ENCODE measurements around the gene AP3S1.

The AP3S1 gene

GRCh38 chr5:115963566-115963965 lies 121.8 kb downstream of the AP3S1 start:
- Histone ChIP-seq H4K5ac (ENCODE audit: low read length) (no peak overlapping the region), H4K8ac (ENCODE audit: low read depth, low read length) (no peak overlapping the region), H3K4me1 (ENCODE audit: control insufficient read depth, low read depth, low read length) (no peaks in the 10 kb centered on the region), H3K79me1 (ENCODE audit: low read length) (no peaks in the 10 kb centered on the region), H3K4me3 (ENCODE audit: low read length) (no peak overlapping the region), H2BK15ac (replicated peaks; ENCODE audit: low read depth) (no peak overlapping the region), H2BK5ac (ENCODE audit: low read length) (no peak overlapping the region), H2BK120ac (ENCODE audit: low read depth, low read length) (no peak overlapping the region), H3K27ac (ENCODE audit: low read depth, low read length) (no peak overlapping the region), H3K4ac (ENCODE audit: low read depth, low read length) (no peak overlapping the region), H3K36me3 (ENCODE audit: control insufficient read depth, insufficient read depth, low read length) (no peaks in the 10 kb centered on the region), H2AK5ac (ENCODE audit: low read length) (no peak overlapping the region), H3K27me3 (ENCODE audit: insufficient read depth, low read length, poor library complexity) (peaks cover 13% of the 10 kb centered on the region), H3K9ac (ENCODE audit: low read length) (no peak overlapping the region), H3K79me2 (ENCODE audit: control insufficient read depth, insufficient read depth, low read length) (no peaks in the 10 kb centered on the region), H3K23ac (ENCODE audit: low read length) (no peak overlapping the region), H3K56ac (ENCODE audit: low read length) (no peak overlapping the region), H3K18ac (ENCODE audit: low read length) (no peak overlapping the region), H3K4me2 (ENCODE audit: low read length) (no peak overlapping the region)
- no CpG with 5 or more reads among the region's 17 CpGs for WGBS (ENCODE audit: extremely low coverage, insufficient coverage, low lambda C conversion rate)
- DNase-seq, result peak; percentile 33

Data from mesendoderm (in vitro differentiated cells).